Stimulated activated CD8-positive, alpha-beta memory T cell treated with anti-CD3 and anti-CD28 coated beads, Interleukin-2, amount 100 ng/mL, for 1 hour (primary cell): ENCODE data around the gene PEX26.
"Not testable (repeated sequence)": the region's sequence is repeated elsewhere in the genome, so short reads cannot be mapped to it uniquely, and the experiment has no call there.

ENCODE experiments used
- DNase-seq, 2 donors: peaks; one replicate each; pipeline ENCODE4 v3.0.0-alpha.2; 2020; ENCODE audit warnings: low read depth in 2 of 2

PEX26 gene

DNA sequence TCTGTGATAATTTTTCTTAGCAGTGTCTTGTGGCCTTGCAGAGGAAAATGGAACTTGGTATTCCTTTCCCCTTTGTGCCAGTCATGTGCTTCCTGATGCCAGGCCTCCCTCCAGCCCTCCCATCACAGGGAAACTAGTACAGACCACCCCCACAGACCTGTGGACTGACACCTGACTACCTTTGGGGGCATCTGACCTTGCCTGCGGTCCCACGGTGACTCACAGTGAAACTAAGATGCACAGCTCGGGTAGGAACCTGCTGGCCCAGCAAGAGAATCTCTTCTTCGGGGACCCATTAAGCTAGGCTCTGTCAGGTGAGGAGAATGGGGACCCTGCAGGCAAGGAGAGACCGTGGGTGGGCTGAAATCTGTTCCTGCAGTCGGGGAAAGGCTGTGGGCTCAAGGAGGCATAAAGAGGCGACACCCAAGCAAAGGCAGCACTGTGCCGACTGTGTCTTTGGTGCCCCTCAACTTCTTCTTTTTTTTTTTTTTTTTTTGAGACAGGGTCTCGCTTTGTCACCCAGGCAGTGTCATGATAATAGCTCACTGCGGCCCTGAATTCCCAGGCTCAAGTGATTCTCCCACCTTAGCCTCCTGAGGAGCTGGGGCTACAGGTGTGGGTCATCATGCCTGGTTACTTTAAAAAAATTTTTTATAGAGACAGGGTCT, 20.8 kb upstream of the PEX26 start:
- no peak for DNase-seq

GRCh38 chr22:18057568-18058209, 20.1 kb upstream of the PEX26 start:
- DNase-seq = no peak

- DNase-seq = no peak
Observed at GRCh38 chr22:18058371-18059093, 19.3 kb upstream of the PEX26 start.

DNA sequence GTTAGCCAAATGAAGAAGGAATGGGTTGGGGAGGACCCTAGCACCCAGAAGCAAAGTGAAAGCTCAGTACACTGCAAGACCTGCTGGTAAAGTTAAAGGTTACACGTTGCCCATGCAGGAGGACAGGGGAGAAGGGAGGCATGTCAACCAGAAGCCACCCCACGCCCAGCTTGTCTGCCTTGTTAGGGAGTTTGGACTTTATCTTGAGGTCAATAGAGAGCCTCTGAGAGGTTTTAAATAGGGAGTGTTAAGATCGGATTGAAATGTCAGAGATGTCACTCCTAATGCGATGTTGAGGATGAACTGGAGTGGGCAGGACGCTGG, 18.7 kb upstream of the PEX26 start:
- no peak for DNase-seq

GRCh38 chr22:18059473-18059872, 18.3 kb upstream of the PEX26 start:
- DNase-seq = no peak

DNA sequence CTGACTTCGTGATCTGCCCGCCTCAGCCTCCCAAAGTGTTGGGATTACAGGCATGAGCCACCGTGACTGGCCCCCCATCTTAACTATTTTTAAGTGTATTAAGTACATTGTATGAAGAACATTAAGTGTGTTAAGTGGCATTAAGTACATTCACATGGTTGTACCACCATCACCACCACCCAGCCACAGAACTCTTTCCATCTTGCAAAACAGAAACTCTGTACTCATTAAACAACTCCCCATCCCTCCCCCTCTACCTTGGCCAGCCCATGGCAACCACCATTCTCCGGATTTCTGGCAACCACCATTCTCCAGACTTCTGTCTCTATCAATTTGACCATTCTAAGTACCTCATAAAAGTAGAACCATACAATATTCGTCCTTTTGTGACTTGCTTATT, 17.8 kb upstream of the PEX26 start:
- no peak for DNase-seq

DNA sequence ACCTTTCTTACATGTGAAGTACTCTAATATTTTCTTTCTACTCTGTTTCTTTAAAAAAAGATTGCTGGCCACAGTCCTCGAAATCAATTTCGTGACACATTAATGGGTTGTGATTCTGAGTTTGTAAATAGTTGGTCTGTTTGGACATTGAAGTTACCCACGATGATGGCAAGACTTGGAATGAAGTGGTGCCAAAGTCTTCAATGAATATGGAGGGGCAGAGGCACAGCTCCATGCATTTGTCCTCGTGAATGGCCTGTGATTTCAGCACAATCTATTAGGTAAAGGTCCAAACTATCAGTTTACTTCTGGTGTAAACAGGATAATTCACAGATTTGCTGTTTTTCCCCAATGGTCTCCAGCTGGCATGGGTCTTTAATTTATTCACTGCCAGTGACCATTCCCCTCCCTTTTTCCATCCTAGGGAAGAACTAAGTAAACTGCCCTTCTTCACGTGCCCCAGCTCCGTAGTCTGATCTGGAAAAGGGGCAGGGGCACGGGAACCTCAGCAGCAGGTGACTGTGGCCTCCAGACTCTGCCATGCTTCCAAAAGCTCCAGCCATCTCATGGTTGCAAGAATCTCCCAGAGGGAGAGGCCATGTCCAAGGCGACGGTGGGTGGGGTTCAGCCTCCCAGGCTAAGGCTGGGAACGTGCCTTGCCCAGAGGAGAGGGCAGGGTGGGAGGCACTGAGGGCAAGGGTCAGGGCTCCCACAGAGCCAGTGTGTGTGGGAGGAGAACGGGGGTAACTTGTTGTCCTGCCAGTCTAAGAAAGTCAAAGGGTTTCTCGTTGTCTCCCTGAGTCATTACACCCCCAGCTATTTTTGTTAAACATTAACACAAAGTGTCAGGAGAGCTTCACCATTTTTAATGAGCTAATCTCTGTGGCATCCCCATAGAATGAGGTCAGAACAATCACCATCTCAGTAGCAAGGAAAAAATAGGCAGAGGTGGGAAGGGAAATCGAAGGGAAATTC, 16.9 kb upstream of the PEX26 start:
- DNase-seq = no peak

DNA sequence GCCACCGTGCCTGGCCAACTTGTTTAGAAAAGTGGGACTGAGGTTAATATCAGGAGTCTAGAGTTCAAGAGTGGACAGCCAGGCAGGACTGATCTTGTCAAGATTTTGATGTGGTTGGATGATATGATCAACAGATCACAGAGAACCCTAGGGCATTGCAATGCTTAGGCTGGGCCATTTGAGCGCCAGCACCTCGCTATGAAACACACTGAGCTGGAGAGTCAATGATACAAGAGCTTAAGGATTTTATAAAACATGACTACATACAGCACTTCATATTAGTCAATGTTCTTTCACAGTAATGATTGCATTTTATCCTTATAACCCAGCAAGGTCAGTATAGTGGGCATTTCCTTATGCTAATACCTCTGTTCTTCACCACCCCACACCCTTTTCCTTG, 15.4 kb upstream of the PEX26 start:
- DNase-seq = no peak

DNA sequence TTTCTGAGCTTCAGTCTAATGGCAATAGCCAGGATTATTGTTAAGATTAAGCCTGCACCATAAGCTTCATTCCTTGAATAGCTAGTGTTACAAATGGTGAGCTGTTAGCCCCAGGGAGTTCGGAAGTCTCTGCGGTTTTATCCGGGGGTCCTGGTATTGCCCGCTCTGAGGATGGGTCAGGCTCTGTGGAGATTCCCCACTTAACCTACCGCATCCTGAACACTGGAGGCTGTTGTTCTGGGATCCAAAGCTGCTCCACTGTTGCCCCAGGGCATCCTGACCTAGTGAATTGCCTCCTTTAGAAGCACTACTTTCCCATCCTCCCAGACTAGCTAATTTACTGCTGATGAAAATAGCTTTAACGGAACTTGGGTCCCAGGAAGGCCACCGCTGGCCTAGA, 14.5 kb upstream of the PEX26 start:
- DNase-seq = no peak

DNA sequence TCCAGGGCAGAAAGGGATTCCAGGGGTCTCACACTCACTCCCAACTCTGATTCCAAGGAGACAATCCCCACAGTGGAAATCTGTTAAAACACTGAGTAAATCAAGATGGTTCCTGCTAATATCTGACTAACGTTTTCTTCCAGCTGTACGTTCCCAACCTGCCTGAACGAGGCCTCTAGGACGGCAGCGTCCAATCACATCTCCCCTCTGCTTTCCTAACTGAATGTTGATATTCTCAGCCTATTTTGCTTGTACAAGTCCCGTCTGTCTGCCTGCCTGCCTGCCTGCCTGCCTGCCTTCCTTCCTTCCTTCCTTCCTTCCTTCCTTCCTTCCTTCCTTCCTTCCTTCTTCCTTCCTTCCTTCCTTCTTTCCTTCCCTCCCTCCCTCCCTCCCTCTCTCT, 14.1 kb upstream of the PEX26 start:
- DNase-seq = not testable (repeated sequence)

- no peak for DNase-seq
Observed at GRCh38 chr22:18064636-18065035, 13.2 kb upstream of the PEX26 start.

- DNase-seq = no peak
Observed at GRCh38 chr22:18065256-18065655, 12.5 kb upstream of the PEX26 start.

GRCh38 chr22:18066181-18066859, 11.5 kb upstream of the PEX26 start:
- no peak for DNase-seq

GRCh38 chr22:18067121-18067520, 10.7 kb upstream of the PEX26 start:
- DNase-seq = no peak

DNA sequence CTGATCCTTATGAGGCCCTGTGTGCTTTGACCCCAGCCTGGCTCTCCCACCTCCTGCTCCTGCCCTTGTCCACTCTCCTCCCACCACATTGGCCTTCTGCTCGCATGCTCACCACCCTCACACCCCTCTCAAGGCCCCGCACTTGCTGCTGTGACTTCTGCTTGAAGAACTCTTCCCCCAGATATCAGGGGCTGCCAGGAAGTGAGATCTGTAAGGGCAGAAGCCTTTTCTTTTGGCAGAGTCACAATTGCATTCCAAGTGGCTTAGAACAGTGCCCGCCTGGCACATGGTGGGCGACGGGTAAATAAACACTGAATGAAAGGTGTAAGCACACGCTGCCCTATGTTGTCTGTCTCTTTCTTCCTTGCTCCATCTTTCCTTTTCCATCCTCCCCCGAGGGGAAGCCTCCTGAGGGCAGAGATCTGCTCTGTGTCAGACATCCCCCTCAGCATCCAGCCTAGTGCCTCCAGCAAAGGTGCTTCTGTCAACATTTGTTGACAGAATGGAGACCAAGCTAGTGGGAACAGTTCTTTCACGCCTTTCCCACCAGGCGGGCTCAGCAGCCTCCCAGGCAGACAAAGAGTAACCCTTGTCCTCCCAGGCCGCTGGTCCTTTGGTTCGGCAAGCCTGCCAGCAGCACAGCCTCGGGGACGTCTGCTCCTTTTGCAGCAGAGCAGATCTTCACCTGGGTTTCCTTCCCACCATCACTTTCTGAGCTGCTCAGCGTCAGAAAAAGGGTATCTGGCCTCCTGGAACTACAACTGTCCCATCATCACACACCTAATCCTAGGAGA, 10.0 kb upstream of the PEX26 start:
- DNase-seq = no peak

DNA sequence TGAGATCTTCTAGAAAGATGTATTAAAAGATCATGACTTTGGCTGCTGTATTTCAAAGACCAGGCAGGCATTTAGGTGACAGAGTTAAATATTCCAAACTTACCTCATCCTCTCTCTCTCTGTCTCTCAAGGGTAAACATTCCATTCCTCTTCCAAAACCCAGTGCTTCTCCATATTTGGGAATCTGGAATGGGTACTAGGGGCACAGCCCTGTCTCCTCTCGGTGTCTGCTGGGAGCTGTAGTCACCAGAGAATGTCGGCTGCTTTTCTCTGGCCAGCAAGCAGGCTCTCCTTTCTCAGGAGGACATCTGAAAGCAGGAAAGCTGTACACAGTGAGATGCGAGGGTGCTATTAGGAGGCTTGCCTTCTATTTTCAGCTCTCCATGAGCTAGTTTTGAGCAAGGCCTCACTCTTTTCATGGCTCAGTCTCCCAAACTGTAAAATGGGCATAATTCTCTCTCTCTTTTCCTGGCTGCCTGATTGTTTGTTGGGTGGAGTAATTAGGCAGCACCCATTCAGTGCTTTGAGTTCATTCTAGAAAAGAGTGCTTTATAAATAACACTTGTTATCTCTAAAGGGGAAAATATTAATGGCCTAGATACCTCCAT, 9.3 kb upstream of the PEX26 start:
- DNase-seq = no peak

GRCh38 chr22:18069041-18069440, 8.7 kb upstream of the PEX26 start:
- no peak for DNase-seq

- DNase-seq = no peak
Observed at GRCh38 chr22:18070041-18070440, 7.7 kb upstream of the PEX26 start.

DNA sequence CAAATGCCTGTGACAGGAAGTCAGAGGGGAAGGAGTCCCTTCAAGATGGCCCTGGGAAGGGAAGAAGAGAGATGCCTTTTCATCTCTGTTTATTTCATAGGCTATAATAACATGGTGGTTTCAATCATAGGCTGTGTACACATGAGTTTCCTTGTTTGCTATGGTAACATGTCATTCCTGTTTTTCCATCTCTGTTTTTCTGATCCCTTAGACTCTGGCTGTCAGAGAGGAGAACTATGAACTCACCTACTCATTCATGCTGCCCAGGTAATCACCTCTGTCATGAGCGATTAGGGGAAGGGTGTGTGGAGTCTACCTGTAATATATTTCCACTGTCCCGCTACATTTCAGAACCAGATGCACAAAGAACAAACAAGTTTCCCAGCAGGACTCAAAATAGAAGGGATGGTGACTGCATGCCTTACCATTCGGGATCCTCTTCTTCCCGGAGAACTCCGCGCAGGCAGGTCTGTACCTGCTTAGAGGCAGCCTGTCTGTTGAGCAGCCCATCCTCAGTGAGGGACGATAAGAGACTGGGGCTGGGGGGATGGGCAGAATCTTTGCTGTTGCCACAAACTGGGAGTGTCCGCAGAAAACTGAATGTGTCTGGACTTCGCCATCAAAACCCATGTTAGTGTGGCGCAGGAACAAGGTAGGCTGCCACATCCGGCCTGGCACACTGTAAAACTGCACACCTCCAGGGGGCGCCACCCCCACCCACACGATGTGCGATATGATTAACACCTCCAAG, 7.1 kb upstream of the PEX26 start:
- no peak for DNase-seq
